Mesendoderm (in vitro differentiated cells): ENCODE results near the gene DCDC2C.

Source experiments
- DNase-seq: peaks from one replicate; pipeline ENCODE4 v3.0.0; 2013
- H2AK5ac ChIP-seq: 2 replicates; pipeline ENCODE4 v1.6.1; 2013; ENCODE audit warnings: low read length, inconsistent platforms
- H2BK120ac ChIP-seq: 2 replicates; pipeline ENCODE4 v1.6.1; 2013; ENCODE audit warnings: low read depth, mild to moderate bottlenecking, low read length, moderate library complexity, mixed read lengths
- H2BK15ac ChIP-seq: replicated peaks from 2 replicates; pipeline ENCODE4 v1.6.1; 2013; ENCODE audit warnings: low read depth, mild to moderate bottlenecking, moderate library complexity
- H2BK5ac ChIP-seq: 2 replicates; pipeline ENCODE4 v1.6.1; 2013; ENCODE audit warnings: low read length, inconsistent platforms
- H3K18ac ChIP-seq: 2 replicates; pipeline ENCODE4 v1.6.1; 2013; ENCODE audit warnings: mild to moderate bottlenecking, low read length, mixed read lengths
- H3K23ac ChIP-seq: one replicate; pipeline ENCODE4 v1.6.1; 2013; ENCODE audit warnings: low read length
- H3K27ac ChIP-seq: 2 replicates; pipeline ENCODE4 v1.5.1; 2013; ENCODE audit warnings: low read depth, mild to moderate bottlenecking, inconsistent platforms, low read length, moderate library complexity
- H3K27me3 ChIP-seq: 2 replicates; pipeline ENCODE4 v1.6.1; 2013; ENCODE audit warnings: low read length, control low read depth, mild to moderate bottlenecking, inconsistent platforms; ENCODE audit not compliant: insufficient read depth, poor library complexity
- H3K36me3 ChIP-seq: 2 replicates; pipeline ENCODE4 v1.6.1; 2013; ENCODE audit warnings: low read length, inconsistent platforms; ENCODE audit not compliant: control insufficient read depth, insufficient read depth
- H3K4ac ChIP-seq: one replicate; pipeline ENCODE4 v1.6.1; 2013; ENCODE audit warnings: low read depth, mild to moderate bottlenecking, low read length, moderate library complexity
- H3K4me1 ChIP-seq: 2 replicates; pipeline ENCODE4 v1.6.1; 2013; ENCODE audit warnings: low read depth, low read length, inconsistent platforms; ENCODE audit not compliant: control insufficient read depth
- H3K4me2 ChIP-seq: 2 replicates; pipeline ENCODE4 v1.6.1; 2013; ENCODE audit warnings: low read length
- H3K4me3 ChIP-seq: 2 replicates; pipeline ENCODE4 v1.5.1; 2013; ENCODE audit warnings: mild to moderate bottlenecking, low read length
- H3K56ac ChIP-seq: one replicate; pipeline ENCODE4 v1.6.1; 2013; ENCODE audit warnings: low read length
- H3K79me1 ChIP-seq: 2 replicates; pipeline ENCODE4 v1.6.1; 2013; ENCODE audit warnings: low read length, inconsistent platforms
- H3K79me2 ChIP-seq: 2 replicates; pipeline ENCODE4 v1.6.1; 2013; ENCODE audit warnings: mild to moderate bottlenecking, low read length; ENCODE audit not compliant: control insufficient read depth, insufficient read depth
- H3K9ac ChIP-seq: 2 replicates; pipeline ENCODE4 v1.6.1; 2013; ENCODE audit warnings: low read length, inconsistent platforms
- H4K5ac ChIP-seq: one replicate; pipeline ENCODE4 v1.6.1; 2013; ENCODE audit warnings: low read length
- H4K8ac ChIP-seq: one replicate; pipeline ENCODE4 v1.6.1; 2013; ENCODE audit warnings: low read depth, mild to moderate bottlenecking, control low read depth, low read length, moderate library complexity
- WGBS: extraction: QIAGEN DNeasy Blood & Tissue Kit; methylation state at CpG from one replicate; pipeline ENCODE4 v1.1.7; 2013; ENCODE audit warnings: low lambda C conversion rate, missing lambda C conversion rate; ENCODE audit not compliant: insufficient coverage; ENCODE audit errors: extremely low coverage; 5-methylcytosine and 5-hydroxymethylcytosine counted together

The DCDC2C gene

GRCh38 chr2:3801506-3801905 is 98.1 kb downstream of the DCDC2C start:
- Histone ChIP-seq H3K56ac (no peak overlapping the region), H3K36me3 (no peaks in the 10 kb centered on the region), H3K9ac (no peak overlapping the region), H2AK5ac (no peak overlapping the region), H2BK15ac (no peak overlapping the region), H3K79me2 (no peaks in the 10 kb centered on the region), H3K18ac (no peak overlapping the region), H3K4me3 (no peak overlapping the region), H3K27ac (no peak overlapping the region), H4K5ac (no peak overlapping the region), H3K27me3 (no peaks in the 10 kb centered on the region), H3K79me1 (no peaks in the 10 kb centered on the region), H3K4ac (no peak overlapping the region), H3K4me2 (no peak overlapping the region), H2BK120ac (no peak overlapping the region), H2BK5ac (no peak overlapping the region), H4K8ac (no peak overlapping the region), H3K4me1 (no peaks in the 10 kb centered on the region), H3K23ac (no peak overlapping the region)
- no CpG with 5 or more reads among the region's 4 CpGs for WGBS
- no peak for DNase-seq

- Histone ChIP-seq H3K18ac (no peak overlapping the region), H3K79me1 (no peaks in the 10 kb centered on the region), H3K56ac (no peak overlapping the region), H2BK5ac (no peak overlapping the region), H3K4ac (no peak overlapping the region), H3K79me2 (no peaks in the 10 kb centered on the region), H3K23ac (no peak overlapping the region), H4K8ac (no peak overlapping the region), H3K4me2 (no peak overlapping the region), H3K36me3 (no peaks in the 10 kb centered on the region), H2BK15ac (no peak overlapping the region), H2AK5ac (no peak overlapping the region), H3K4me1 (no peaks in the 10 kb centered on the region), H4K5ac (no peak overlapping the region), H2BK120ac (no peak overlapping the region), H3K27me3 (no peaks in the 10 kb centered on the region), H3K27ac (no peak overlapping the region), H3K4me3 (no peak overlapping the region), H3K9ac (no peak overlapping the region)
- WGBS, result 100% methylated on average over 4 of the region's 15 CpGs
- DNase-seq, result peak; percentile 72
These were observed 102.0 kb downstream of the DCDC2C start for GRCh38 chr2:3805201-3805939.

- no peaks in the 10 kb centered on the region for H3K79me1 ChIP-seq
- no peak overlapping the region for H2BK15ac ChIP-seq
- no peaks in the 10 kb centered on the region for H3K4me1 ChIP-seq
- no peak overlapping the region for H3K18ac ChIP-seq
- no peak overlapping the region for H2AK5ac ChIP-seq
- no peak overlapping the region for H3K56ac ChIP-seq
- no peak overlapping the region for H3K9ac ChIP-seq
- no peak overlapping the region for H4K8ac ChIP-seq
- H4K5ac ChIP-seq, result no peak overlapping the region
- no peak overlapping the region for H3K4me2 ChIP-seq
- no peak overlapping the region for H2BK5ac ChIP-seq
- no peak overlapping the region for H3K4me3 ChIP-seq
- WGBS, result no CpG with 5 or more reads among the region's 10 CpGs
- H3K27ac ChIP-seq, result no peak overlapping the region
- H3K79me2 ChIP-seq, result no peaks in the 10 kb centered on the region
- H3K27me3 ChIP-seq, result no peaks in the 10 kb centered on the region
- no peak overlapping the region for H2BK120ac ChIP-seq
- no peak for DNase-seq
- no peak overlapping the region for H3K23ac ChIP-seq
- H3K36me3 ChIP-seq, result no peaks in the 10 kb centered on the region
- no peak overlapping the region for H3K4ac ChIP-seq
These were observed 102.8 kb downstream of the DCDC2C start for GRCh38 chr2:3806168-3806567.

GRCh38 chr2:3806730-3807129 is 103.4 kb downstream of the DCDC2C start:
- H2BK120ac ChIP-seq, result no peak overlapping the region
- H2AK5ac ChIP-seq, result no peak overlapping the region
- H3K4me1 ChIP-seq, result no peaks in the 10 kb centered on the region
- H3K23ac ChIP-seq, result no peak overlapping the region
- no peak overlapping the region for H3K4ac ChIP-seq
- H3K4me2 ChIP-seq, result no peak overlapping the region
- no peaks in the 10 kb centered on the region for H3K79me2 ChIP-seq
- no peaks in the 10 kb centered on the region for H3K36me3 ChIP-seq
- H3K18ac ChIP-seq, result no peak overlapping the region
- H3K56ac ChIP-seq, result no peak overlapping the region
- no peak overlapping the region for H2BK15ac ChIP-seq
- no peak overlapping the region for H2BK5ac ChIP-seq
- H3K9ac ChIP-seq, result no peak overlapping the region
- no peaks in the 10 kb centered on the region for H3K27me3 ChIP-seq
- no peak for DNase-seq
- no peak overlapping the region for H3K4me3 ChIP-seq
- no peaks in the 10 kb centered on the region for H3K79me1 ChIP-seq
- no peak overlapping the region for H4K8ac ChIP-seq
- no peak overlapping the region for H4K5ac ChIP-seq
- WGBS, result no CpG with 5 or more reads among the region's 7 CpGs
- no peak overlapping the region for H3K27ac ChIP-seq

- Histone ChIP-seq H3K79me2 (no peaks in the 10 kb centered on the region), H3K4me3 (no peak overlapping the region), H4K5ac (no peak overlapping the region), H3K27me3 (no peaks in the 10 kb centered on the region), H3K27ac (no peak overlapping the region), H3K23ac (no peak overlapping the region), H3K4ac (no peak overlapping the region), H3K79me1 (no peaks in the 10 kb centered on the region), H3K56ac (no peak overlapping the region), H4K8ac (no peak overlapping the region), H2BK120ac (no peak overlapping the region), H3K36me3 (no peaks in the 10 kb centered on the region), H3K9ac (no peak overlapping the region), H3K18ac (no peak overlapping the region), H2BK15ac (no peak overlapping the region), H2BK5ac (no peak overlapping the region), H3K4me2 (no peak overlapping the region), H3K4me1 (no peaks in the 10 kb centered on the region), H2AK5ac (no peak overlapping the region)
- DNase-seq, result no peak
- WGBS, result no CpG with 5 or more reads among the region's 3 CpGs
These were observed 104.5 kb downstream of the DCDC2C start for GRCh38 chr2:3807853-3808252.

- Histone ChIP-seq H3K23ac (no peak overlapping the region), H3K9ac (no peak overlapping the region), H3K79me2 (no peaks in the 10 kb centered on the region), H3K56ac (no peak overlapping the region), H3K4me2 (no peak overlapping the region), H3K27me3 (no peaks in the 10 kb centered on the region), H3K18ac (no peak overlapping the region), H3K4ac (no peak overlapping the region), H2BK120ac (no peak overlapping the region), H3K79me1 (no peaks in the 10 kb centered on the region), H2BK15ac (no peak overlapping the region), H3K4me1 (peaks cover 3% of the 10 kb centered on the region), H2BK5ac (peak overlapping the region; percentile 43), H4K5ac (no peak overlapping the region), H3K4me3 (no peak overlapping the region), H3K27ac (no peak overlapping the region), H2AK5ac (no peak overlapping the region), H4K8ac (no peak overlapping the region), H3K36me3 (no peaks in the 10 kb centered on the region)
- WGBS, result no CpG with 5 or more reads among the region's 7 CpGs
- peak; percentile 26 for DNase-seq
These were observed 111.4 kb downstream of the DCDC2C start for GRCh38 chr2:3814706-3815245.
